Activated T-helper 1 cell treated with Interleukin-2 at 50 U/mL for 16 hours (primary cell): Measurements from ENCODE around the gene STK38L.

Experiments used
- DNase-seq: peaks from one replicate; pipeline ENCODE4 v3.0.0-alpha.2; 2020; ENCODE audit warnings: low read depth

The STK38L gene

DNA sequence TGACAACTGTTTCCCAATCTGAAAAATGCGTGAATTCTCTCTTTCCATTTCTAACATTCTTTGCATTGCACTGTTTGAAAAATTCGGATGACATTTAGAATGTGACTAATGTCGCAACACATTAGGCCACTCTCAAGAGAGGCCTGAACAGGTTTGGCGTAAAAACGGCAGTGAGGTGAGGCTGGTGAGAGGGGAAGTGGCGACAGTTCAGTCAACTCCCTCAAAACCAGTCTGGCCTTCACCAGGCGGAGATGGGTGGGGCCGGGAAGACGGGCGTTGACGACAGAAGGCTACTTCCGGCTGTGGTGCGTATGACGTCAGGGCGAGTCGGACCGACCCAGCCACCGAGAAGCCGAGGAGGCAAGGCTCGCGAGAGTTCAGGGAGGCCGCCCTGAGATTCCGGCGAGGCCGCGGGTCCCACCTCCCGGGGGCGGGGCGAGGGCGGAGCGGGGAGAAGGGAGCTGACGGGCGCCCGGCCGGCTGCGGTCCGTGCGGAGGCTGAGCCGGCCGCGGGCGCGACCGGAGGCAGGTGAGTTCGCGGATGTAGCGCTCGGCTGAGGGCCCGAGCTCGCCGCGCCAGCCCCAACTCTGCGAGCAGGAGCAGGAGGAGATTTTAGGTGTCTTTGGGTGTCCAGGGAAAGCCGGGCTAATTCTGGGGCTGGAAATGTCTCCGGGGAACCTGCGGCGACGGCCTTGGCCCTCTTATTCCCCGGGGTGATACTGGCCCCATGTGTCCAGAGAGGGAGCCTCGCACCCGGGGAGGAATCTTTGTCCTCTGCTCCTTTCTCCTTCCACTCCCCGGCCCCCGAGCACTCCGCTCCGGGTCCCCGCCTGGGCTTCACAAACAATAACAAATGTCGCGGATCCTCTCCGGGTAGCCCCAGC, at the start of gene STK38L:
STK38L (plus strand) TSS at position 483 of the 885 bp plus-strand sequence. CDS start 53,435 bp downstream, outside the sequence.
- peak; percentile 92 for DNase-seq

DNA sequence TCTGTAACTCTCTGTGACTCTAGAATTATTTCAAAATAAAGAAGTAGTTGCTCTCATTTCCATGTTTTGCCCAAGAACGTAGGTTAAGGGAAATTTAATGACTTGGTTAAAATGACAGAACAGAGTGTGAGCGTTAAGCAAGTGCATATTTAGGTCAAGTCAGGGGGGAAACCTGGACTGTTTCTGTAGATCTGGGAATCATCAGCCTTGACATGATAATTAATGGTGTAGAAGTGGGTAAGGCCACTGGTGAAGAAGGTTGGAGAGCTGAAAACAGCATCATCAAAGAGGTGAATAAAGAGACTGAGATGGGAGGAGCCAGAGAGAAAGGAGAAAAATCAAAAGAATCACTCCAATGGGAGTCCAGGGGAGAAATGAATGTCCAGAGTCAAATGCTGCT, 49.4 kb upstream of the STK38L start:
- DNase-seq = no peak

DNA sequence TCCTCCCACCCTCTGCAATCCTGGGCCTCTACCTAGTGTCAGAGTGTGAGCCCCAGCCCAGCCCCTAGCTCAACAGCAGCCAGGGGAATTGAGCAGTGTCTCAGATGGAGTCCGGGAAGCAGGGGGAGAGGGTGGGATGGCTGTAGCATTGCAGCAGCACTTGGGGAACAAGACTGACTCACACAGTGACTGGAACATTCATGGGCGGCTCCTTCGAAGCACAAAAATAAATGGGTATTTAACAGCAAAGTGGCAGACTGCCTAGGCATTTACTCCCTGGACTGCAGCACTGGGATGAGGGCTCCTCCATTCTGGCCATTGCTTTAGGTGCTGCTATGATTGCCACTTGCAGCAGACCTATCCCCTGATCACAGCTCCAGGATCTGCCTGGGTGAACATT, 46.0 kb upstream of the STK38L start:
- DNase-seq = no peak

DNA sequence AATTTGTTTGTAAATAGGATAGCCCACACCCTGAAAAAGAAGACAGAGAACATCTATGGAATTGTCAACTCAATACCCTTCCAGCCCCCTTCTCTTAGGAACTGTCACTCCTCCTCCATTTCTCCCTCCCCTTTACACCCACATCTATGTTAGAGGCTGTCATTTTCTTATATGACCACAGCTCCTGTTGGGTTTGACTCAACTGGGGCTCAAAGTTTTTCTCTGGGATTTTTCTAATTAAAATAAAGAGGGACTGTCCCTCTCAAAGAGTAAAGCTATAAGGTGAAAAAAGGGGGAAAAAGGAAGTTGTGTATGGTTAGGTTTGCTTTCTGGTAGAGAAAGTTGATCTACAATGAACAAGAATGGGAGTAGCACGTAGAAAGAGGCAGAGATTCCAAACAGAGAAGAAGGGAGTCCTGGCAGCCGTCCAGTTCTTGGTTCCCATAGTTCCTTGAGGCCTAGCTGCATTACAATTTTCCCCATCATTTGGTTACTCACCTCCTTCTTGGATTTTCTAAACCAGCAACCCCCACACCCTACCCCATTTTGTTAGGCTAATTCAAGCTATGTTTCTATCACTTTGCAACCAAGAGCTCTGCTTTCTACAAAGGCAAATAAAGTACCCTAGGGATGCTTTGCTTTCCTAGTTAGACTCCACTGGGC, 44.3 kb upstream of the STK38L start:
- DNase-seq = no peak

DNA sequence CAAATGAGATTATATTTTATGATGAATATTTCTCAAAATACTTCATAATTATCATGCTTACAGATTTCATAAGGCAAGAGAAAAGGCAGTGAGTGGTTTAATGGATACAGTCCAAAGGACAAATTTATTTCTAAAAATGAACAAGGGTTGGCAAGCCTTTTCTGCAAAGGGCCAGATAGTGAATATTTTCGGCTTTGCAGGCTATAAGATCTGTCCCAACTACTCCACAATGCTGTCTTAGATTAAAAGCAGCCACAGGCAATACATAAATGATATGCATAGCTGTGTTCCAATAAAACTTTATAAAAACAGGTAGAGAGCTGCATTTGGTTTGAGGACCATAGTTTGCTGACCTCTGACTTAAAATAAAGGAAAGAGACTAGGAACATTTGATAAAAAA, 42.9 kb upstream of the STK38L start:
- no peak for DNase-seq

DNA sequence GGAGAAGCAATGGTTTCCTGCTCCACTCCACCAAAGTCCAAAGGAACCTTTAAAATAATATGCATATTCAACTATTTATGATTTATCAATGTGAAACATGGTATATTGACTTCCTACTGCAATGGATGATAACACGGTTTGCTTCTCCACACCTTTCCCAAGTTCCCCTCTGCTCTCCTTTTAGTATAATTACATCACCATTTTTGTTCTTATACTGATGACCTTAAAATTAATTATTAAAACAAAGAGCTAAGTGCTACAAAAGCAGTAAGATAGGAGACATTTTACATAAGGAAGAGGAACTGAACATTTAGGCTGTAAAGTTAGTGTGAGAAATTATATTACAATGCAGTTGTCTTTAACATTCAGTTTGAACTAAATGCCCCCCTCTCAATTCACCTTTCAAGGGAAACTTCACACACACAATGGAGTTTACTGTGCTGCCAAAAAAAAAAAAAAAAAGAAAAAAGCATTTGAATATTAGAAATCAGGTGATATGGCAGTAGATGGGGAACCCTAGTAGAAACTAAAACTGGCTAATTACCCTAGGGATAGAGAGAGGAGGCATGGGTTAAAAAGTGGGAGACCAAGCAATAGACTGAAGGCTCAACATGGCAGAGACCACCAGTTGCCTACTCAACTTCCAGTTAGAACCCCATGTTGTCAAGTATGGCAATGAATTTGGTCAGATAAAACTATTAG, 37.1 kb upstream of the STK38L start:
- DNase-seq = no peak

DNA sequence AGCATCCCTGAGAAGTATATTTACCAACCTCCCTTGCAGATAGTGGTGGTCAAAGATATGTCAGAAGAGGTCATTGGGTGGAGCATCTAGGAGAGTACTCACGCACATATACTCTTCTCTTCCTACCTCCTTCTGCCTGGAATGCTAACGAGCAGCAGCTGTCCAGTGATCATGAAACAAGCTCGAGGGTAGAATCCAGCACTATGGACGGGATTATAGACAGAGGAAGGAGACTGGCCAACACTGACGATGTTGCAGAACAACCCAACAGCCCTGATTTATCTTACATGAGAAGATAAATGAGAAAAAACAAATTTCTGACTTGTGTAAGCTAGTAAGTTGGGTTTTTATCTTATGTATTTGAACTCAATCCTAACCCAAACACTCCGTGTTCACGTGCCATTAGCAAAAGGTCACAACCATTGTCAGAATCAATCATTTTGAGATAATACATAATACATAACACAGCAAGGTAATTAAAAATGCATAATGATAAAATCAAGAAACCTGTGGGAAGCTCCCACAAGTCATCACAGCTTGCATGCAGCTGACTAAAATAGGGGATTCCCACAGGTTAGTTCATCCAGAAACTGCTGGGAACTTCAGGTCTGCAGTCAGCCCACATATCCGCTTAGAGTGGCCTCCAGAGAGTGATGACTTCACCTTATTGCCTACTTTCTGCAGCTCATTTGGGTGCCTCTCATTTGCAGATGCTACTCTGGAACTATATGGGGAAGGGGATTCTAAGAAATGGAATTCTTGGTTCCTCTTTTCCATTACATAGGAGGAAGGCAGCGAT, 36.3 kb upstream of the STK38L start:
- DNase-seq = no peak

DNA sequence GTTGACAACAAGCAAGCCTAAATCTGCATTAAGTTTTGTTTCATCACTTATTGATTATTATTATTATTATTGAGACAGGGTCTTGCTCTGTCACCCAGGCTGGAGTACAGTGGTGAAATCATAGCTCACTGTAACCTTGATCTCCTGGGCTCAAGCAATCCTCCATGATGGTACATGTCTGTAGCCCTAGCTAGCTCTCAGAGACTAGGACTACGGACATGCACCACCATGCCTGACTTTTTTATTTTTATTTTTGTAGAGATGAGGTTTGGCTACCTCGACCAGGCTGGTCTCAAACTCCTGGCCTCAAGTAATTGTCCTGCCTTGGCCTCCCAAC, 35.7 kb upstream of the STK38L start:
- DNase-seq = no peak

DNA sequence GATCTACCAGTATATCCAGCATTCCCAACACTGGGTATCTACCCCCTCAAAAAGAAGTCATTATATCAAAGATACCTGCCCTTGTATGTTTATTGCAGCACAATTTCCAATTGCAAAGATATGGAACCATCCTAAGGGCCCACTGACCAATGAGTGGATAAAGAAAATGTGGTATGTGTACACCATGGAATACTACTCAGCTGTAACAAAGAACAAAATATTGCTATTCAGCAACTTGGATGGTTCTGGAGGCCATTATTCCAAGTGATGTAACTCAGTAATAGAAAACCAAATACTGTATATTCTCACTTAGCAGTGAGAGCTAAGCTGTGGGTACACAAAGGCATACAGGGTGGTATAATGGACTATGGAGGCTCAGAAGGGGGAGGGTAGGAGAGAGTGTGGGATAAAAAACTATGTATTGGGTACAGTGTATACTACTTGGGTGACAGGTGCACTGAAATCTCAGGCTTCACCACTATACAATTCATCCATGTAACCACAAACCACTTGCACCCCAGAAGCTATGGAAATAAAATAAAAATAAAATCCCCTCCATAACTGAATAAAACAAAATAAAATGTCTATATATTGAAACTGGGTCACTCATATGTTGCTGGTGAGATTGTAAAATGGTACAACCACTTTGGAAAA, 34.7 kb upstream of the STK38L start:
- no peak for DNase-seq

DNA sequence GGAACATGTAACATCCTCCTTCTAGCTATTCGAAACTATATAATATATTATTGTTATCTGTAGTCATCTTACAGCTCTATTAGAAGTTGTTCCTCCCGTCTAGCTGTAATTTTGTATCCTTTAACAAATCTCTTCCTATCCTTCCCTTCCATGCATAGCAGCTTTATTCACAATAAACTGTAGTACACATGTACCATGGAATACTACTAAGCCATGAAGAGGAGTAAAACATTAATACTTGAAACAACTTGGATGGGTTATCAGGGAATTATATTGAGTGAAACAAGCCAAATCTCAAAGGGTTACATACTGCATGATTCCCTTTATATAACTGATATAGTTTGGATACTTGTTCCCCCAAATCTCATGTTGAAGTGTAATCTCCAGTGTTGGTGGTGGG, 33.9 kb upstream of the STK38L start:
- no peak for DNase-seq

DNA sequence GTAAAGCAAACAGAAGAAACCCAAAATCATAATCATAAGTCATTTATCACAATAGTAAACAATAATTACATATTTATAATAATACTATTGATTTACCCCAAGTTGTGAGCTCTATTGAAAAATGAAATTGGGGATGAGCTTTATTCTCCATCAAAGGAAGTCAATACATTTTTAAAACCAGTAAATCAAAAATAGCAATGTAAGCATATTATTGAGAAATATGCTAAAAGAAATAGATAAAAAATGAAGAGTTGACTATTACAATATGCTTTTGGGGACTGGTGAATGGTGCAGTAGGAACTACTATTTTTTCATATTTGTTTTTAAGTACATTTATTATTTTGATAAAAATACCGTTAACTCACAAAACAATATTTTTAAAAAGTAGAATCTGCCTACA, 31.2 kb upstream of the STK38L start:
- DNase-seq = no peak

DNA sequence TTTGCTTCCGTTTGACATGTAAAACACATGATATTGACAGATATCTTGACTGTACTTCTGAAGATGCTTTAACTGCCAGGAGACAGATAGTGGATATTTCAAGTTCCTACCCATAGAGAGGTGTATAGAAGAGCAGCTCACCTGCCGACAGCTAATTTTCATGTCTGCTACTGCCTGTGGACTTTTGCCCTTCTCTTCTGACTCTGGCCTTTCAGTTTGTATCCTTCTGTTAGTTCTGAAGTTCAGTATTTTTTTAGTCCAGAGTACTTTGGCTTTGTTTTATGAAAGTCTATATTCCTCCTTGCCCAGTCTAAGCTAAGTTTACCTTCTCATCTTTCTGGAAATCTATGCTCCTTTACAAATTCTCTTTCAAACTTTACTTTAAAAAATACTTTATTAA, 30.8 kb upstream of the STK38L start:
- DNase-seq = no peak

DNA sequence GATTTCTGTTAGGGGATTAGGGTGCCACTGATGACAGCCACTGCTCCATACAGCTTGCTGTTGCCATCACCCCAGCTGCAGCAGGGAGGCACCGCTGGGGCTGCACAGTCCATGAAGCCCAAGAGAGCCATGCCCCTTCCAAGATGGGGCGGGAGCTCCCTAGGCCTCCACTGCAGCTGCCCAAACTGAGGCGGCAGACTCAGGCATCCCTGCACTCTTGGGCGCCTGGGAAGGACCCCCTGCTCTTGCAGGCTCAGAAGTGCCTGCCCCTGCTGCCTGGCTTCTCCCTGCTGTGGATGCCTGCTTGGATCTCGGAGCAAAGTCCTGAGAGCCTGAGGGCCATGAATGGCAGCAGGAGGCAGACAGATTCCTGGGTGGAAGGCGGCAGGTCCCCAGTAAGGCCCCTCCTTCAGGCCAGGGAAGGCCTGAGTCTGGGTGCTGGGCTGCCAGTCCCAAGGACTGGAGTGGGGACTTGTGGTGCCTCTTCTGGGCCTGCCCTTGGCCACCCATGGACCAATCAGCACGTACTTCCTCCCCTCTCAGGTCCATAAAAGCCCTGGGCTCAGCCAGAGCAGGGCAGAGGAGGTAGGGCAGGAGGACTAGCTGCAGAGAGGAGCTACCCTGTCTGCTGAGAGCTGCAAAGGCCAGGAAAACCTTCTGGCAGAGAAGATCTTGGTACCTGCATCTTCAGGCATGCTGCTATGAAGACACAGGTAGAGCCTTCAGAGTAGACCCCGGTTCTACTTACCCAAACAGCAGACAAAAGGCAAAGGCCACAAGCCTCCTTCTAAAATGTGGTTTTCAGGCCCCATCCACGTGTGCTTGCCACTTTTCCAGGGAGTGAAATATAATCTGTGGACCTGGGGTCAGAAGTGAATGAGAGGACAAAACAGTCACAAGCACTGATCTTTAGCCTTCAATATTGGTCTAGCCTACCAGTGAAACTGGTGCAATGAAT, 30.0 kb upstream of the STK38L start:
- no peak for DNase-seq

DNA sequence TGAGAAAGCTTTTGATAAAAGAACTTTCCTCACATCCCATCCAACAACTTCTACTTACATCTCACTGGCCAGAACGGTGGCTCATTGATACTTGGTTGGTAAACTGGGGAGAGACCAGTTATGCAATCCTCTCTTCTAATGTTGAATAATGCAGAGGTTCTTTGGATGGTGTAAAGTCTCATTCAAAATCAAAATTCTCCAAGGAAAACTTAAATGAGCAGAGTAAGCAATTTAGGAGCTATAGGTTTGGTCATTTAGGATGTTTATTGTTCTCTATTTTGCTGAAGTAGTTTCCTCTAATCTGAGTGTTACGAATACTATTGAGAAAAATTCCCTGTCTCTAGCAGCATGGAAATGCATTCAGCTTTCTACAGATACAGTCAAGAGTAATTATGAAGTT, 26.5 kb upstream of the STK38L start:
- no peak for DNase-seq

DNA sequence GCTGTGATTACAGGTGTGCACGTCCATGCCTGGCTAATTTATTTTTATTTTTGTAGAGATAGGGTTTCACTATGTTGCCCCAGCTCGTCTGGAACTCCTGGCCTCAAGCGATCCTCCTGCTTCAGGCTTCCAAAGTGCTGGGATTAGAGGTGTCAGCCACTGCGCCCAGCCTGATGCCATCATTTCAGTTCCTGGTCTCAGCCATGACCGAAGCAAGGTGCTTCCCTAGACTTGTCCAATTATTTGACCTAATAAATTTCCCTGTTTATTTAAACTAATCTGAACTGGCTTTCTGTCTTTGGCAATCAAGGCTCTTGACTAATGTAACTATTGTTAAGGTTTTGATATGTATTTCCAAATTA, 24.4 kb upstream of the STK38L start:
- DNase-seq = no peak

DNA sequence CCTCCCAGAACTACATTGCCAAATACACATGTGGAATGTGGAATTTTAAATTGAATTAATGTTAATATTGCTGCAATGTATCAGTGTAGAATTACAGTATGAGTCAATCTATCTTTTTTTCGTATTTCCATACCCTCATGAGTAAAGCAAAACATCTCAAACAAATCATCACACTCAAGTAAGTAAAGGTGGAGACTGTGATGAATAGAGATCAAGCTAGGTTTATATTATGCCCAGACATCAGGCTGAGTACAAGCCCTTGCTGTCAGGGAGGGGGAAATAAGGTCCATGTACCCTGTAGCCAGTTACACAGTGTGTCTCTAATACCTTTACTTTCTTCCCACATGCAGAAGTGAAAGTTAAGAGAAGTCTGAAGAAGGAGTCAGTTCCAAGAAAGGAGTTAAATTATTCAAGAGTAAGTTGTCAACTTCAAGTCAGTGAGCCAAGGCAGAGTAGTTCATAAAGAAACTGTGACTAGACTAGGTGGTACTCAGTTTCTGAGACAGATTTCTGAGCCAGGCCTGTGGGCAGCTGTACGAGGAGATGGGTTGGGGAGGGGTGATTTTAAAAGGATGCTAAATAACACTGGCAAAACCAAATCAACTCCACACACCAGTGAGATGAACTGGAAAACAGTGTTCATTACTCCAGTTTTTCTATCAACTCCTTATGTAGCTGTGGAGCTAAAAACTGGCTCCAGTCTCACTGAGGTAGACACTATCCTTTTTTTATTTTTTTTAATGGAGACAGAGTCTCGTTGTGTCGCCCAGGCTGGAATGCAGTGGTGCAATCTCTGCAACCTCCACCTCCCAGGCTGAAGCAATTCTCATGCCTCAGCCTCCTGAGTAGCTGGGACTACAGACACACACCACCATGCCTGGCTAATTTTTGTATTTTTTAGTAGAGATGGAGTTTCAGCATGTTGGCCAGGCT, 23.8 kb upstream of the STK38L start:
- no peak for DNase-seq

DNA sequence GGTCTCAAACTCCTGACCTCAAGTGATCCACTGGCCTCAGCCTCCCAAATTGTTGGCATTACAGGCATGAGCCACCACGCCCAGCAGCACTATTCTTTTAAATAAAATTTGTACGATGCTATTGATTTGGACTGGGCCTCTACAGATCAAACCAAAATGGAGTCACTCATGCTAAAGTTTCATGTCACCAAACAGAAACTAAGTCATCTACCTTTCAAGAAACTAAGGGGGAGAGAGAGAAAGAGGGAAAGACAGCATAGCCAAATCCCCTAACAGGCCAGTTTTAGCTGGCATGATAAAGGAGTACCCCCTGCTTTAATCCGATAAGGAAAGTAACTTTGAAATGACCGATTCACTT, 23.1 kb upstream of the STK38L start:
- DNase-seq = no peak

DNA sequence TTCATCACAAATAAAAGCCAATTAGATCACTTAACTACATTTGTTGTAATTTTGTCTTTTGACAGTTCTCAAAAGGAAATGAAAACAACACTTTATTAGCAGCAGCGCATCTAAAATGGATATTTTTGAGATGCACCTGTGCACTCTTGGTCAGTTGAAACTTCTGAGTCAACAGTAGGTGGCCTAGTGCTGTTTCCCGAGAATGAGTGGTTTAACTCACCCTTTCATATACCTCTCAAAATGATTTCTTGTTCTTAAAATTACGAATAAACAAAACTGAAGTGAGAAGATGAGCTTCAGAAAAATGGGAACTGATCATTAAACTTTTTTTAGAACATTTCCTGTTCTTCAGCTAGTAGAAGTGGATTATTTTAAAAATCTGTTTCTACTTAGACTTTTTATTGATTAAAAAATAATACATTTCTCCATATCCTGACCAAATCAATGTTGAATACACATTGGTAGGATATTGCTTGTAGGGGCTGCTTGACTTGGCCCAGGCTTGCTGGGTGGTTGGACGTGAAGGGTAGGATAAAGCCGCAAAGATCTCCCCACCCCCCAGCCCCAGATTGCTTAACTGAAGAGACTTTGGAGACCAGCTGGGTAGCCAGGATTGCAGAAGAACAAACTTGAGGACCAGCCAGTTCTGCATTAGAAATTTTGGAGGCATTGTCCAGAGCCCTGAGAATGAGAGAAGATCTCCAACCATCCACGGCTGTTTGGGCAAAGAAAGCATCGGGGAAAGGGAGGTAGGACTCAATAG, 22.3 kb upstream of the STK38L start:
- no peak for DNase-seq

DNA sequence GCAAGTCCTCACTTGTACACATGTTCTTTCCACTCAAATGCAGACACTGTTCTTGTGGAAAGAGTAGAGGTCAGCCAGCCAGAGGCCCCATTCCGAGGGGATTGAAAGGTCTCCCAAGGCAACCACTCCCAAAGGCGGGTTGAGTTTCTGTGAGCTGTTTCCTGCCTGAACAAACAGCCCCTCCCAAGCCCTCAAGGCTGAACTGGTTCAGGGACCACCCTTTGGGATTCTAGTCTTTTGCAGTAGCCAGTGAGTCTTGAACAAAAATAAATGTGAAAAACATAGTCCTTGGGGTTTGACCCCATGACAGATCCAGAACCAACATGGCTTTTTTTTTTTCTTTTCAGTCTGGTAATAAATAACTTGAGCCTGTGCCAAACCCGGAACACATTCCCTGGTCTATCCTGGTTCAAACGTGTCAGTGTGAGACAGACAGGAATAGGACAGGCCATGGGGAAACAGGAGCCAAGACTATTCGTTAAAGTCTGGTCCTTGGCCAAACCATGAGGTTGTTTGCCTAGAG, 17.6 kb upstream of the STK38L start:
- DNase-seq = no peak
